Liver (tissue), 9 donors: ENCODE results near the gene ANKRD11. TPM values are rescaled to one million over a fixed set of nuclear protein-coding genes. Genes with fewer than 3 reads are reported as not detected.
"Not testable (repeated sequence)": the region's sequence is repeated elsewhere in the genome, so short reads cannot be mapped to it uniquely, and the experiment has no call there.

Experiments
- DNase-seq: peaks from one replicate; pipeline ENCODE4 v3.0.0-alpha.2; 2017; ENCODE audit warnings: low spot score
- H3K27ac ChIP-seq, 2 donors: one replicate each; pipeline ENCODE4 v1.7.0; 2013; ENCODE audit warnings: inconsistent platforms in 2 of 2, low read length in 2 of 2, control low read depth in 1 of 2, low read depth in 1 of 2, mild to moderate bottlenecking in 1 of 2
- H3K27me3 ChIP-seq, 4 donors: one replicate each; pipeline versions ENCODE4 v1.6.1 to v1.7.0; 2013; ENCODE audit warnings: low read length in 3 of 4, inconsistent platforms in 1 of 4, mild to moderate bottlenecking in 1 of 4, moderate library complexity in 1 of 4; ENCODE audit not compliant: control insufficient read depth in 4 of 4, insufficient read depth in 4 of 4
- H3K36me3 ChIP-seq, 4 donors: one replicate each; pipeline versions ENCODE4 v1.6.1 to v1.7.0; 2013; ENCODE audit warnings: low read length in 3 of 4, mild to moderate bottlenecking in 3 of 4, low read depth in 1 of 4, moderate library complexity in 1 of 4; ENCODE audit not compliant: control insufficient read depth in 4 of 4, insufficient read depth in 3 of 4
- H3K4me1 ChIP-seq, 4 donors: one replicate each; pipeline versions ENCODE4 v1.6.1 to v1.7.0; 2013; ENCODE audit warnings: low read length in 3 of 4, mild to moderate bottlenecking in 3 of 4, moderate library complexity in 1 of 4; ENCODE audit not compliant: control insufficient read depth in 4 of 4, insufficient read depth in 4 of 4
- H3K4me3 ChIP-seq, 3 donors: one replicate each; pipeline versions ENCODE4 v1.6.1 to v1.7.0; 2013; ENCODE audit warnings: low read length in 3 of 3, control low read depth in 1 of 3, low read depth in 1 of 3, mild to moderate bottlenecking in 1 of 3
- H3K9ac ChIP-seq, 2 donors: one replicate each; pipeline ENCODE4 v1.7.0; 2013; ENCODE audit warnings: low read length in 2 of 2, mild to moderate bottlenecking in 2 of 2, moderate library complexity in 2 of 2, control low read depth in 1 of 2, low read depth in 1 of 2
- H3K9me3 ChIP-seq, 4 donors: one replicate each; pipeline versions ENCODE4 v1.6.1 to v1.7.0; 2013; ENCODE audit warnings: low read length in 3 of 4; ENCODE audit not compliant: control insufficient read depth in 4 of 4
- EGR1 ChIP-seq, 2 donors: IDR thresholded peaks; 2 replicates each; pipeline ENCODE4 v1.6.1; 2016 to 2018; ENCODE audit warnings: antibody characterized with exemption in 2 of 2, low read depth in 2 of 2
- FOXA1 ChIP-seq: IDR thresholded peaks from 2 replicates; pipeline ENCODE4 v1.6.1; 2016; ENCODE audit warnings: antibody characterized with exemption
- FOXA2 ChIP-seq: IDR thresholded peaks from 2 replicates; pipeline ENCODE4 v1.6.1; 2016; ENCODE audit warnings: antibody characterized with exemption
- GABPA ChIP-seq, 2 donors: IDR thresholded peaks in 1 of 2; conservative IDR thresholded peaks in 1 of 2; 2 replicates each; pipeline ENCODE4 v1.6.1; 2016; ENCODE audit warnings: antibody characterized with exemption in 2 of 2, mild to moderate bottlenecking in 1 of 2, moderate library complexity in 1 of 2
- HNF4A ChIP-seq, 2 donors: conservative IDR thresholded peaks; 2 replicates each; pipeline ENCODE4 v1.6.1; 2016; ENCODE audit warnings: antibody characterized with exemption in 2 of 2, mild to moderate bottlenecking in 2 of 2
- HNF4G ChIP-seq: IDR thresholded peaks from 2 replicates; pipeline ENCODE4 v1.6.1; 2016; ENCODE audit warnings: antibody characterized with exemption
- JUND ChIP-seq, 2 donors: IDR thresholded peaks; 2 replicates each; pipeline ENCODE4 v1.6.1; 2016; ENCODE audit warnings: antibody characterized with exemption in 2 of 2
- NR2F2 ChIP-seq: IDR thresholded peaks from 2 replicates; pipeline ENCODE4 v1.6.1; 2016; ENCODE audit warnings: antibody characterized with exemption
- RAD21 ChIP-seq, 2 donors: IDR thresholded peaks; 2 replicates each; pipeline ENCODE4 v1.6.1; 2016; ENCODE audit warnings: antibody characterized with exemption in 2 of 2, mild to moderate bottlenecking in 2 of 2
- RXRA ChIP-seq, 2 donors: IDR thresholded peaks; 2 replicates each; pipeline ENCODE4 v1.6.1; 2017 to 2018; ENCODE audit warnings: antibody characterized with exemption in 2 of 2, mild to moderate bottlenecking in 1 of 2
- TAF1 ChIP-seq: conservative IDR thresholded peaks from 2 replicates; pipeline ENCODE4 v1.6.1; 2016; ENCODE audit warnings: antibody characterized with exemption, mild to moderate bottlenecking
- YY1 ChIP-seq: IDR thresholded peaks from 2 replicates; pipeline ENCODE4 v1.6.1; 2016; ENCODE audit warnings: antibody characterized with exemption, mild to moderate bottlenecking
- ZBTB33 ChIP-seq: IDR thresholded peaks from 2 replicates; pipeline ENCODE4 v1.6.1; 2016; ENCODE audit warnings: antibody characterized with exemption
- WGBS: extraction: QIAGEN DNeasy Blood & Tissue Kit; methylation state at CpG from one replicate; pipeline ENCODE4 v1.1.7; 2013; 5-methylcytosine and 5-hydroxymethylcytosine counted together
- polyA plus RNA-seq, 2 donors: library from polyadenylated mRNA; stranded (reverse) in 1 of 2; unstranded in 1 of 2; fragments of 200-250 nt in 1 of 2; fragments of >200 nt in 1 of 2; fragmentation: Nextera tagmentation in 1 of 2; extraction: Ambion mirVana in 1 of 2; gene quantifications; one replicate each; pipeline versions ENCODE4 v1.2.1 to v1.2.3, GENCODE V29; 2013 to 2015
- total RNA-seq, 2 donors: library from RNA; depleted of rRNA; stranded (reverse); fragments of >200 nt; gene quantifications; one replicate each; pipeline ENCODE4 v1.2.3, GENCODE V29; 2014
- TF ChIP-seq, protein P1 (sequence below): fragments of 150-350 bp; IDR thresholded peaks from 2 replicates; pipeline ENCODE4 v1.5.1; 2017; ENCODE audit warnings: improper control_type of control experiment, low read depth, low read length; ENCODE audit not compliant: missing input control
- TF ChIP-seq, protein P2 (sequence below): IDR thresholded peaks from 2 replicates; pipeline ENCODE4 v1.6.1; 2016; ENCODE audit warnings: antibody characterized with exemption, mild to moderate bottlenecking
- TF ChIP-seq, protein P3 (sequence below): IDR thresholded peaks from 2 replicates; pipeline ENCODE4 v1.6.1; 2016; ENCODE audit warnings: antibody characterized with exemption
- donor health status: healthy.
- donor health status: healthy.
- donor health status: healthy.
- donor health status: healthy.
- donor health status: healthy.

ANKRD11 gene
- total and polyA plus RNA-seq, 4 donors = 16.3 to 55.1 (median 28.0) TPM

DNA sequence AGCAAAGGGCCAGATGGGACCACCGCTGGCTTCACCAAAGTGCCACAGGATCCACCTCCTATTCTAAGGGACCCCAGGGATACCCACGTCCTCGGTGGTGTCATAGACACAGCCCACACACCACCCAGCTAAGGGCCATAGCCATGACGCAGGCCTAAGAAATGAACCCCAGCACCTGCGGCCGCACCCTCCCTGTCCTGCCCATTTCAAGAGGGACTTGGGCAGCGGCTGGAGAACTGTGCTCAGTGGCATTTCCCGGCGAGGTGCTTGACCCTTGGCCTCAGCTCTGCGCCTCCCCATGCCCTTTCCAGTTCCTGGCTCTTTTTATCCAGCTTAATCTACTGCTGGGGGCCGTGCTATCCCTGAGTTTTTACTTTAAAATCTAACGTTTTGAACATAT lies 245.6 kb downstream of the ANKRD11 start:
- Histone ChIP-seq H3K4me3 (no peak overlapping the region), H3K9me3 (peaks cover 0 to 2% (median 0%) of the 10 kb centered on the region in 4 donors), H3K27me3 (no peaks in the 10 kb centered on the region), H3K4me1 (peaks cover 9 to 13% (median 13%) of the 10 kb centered on the region in 4 donors), H3K36me3 (no peaks in the 10 kb centered on the region), H3K9ac (no peak overlapping the region), H3K27ac (no peak overlapping the region)
- no peak for DNase-seq
- no peak for TF ChIP-seq RXRA (IDR thresholded peaks at IDR 0.05)
- TF ChIP-seq GABPA (IDR thresholded peaks at IDR 0.05 in 1 of 2, conservative IDR thresholded peaks at IDR 0.05 in 1 of 2) = no peak
- TF ChIP-seq HNF4G = no peak
- TF ChIP-seq HNF4A (conservative IDR thresholded peaks at IDR 0.05) = no peak
- TF ChIP-seq FOXA1 = no peak
- TF ChIP-seq JUND (IDR thresholded peaks at IDR 0.05) = no peak
- TF ChIP-seq, protein P1, sequence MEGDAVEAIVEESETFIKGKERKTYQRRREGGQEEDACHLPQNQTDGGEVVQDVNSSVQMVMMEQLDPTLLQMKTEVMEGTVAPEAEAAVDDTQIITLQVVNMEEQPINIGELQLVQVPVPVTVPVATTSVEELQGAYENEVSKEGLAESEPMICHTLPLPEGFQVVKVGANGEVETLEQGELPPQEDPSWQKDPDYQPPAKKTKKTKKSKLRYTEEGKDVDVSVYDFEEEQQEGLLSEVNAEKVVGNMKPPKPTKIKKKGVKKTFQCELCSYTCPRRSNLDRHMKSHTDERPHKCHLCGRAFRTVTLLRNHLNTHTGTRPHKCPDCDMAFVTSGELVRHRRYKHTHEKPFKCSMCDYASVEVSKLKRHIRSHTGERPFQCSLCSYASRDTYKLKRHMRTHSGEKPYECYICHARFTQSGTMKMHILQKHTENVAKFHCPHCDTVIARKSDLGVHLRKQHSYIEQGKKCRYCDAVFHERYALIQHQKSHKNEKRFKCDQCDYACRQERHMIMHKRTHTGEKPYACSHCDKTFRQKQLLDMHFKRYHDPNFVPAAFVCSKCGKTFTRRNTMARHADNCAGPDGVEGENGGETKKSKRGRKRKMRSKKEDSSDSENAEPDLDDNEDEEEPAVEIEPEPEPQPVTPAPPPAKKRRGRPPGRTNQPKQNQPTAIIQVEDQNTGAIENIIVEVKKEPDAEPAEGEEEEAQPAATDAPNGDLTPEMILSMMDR = no peak
- TF ChIP-seq YY1 = no peak
- no peak for TF ChIP-seq NR2F2
- TF ChIP-seq, protein P2, sequence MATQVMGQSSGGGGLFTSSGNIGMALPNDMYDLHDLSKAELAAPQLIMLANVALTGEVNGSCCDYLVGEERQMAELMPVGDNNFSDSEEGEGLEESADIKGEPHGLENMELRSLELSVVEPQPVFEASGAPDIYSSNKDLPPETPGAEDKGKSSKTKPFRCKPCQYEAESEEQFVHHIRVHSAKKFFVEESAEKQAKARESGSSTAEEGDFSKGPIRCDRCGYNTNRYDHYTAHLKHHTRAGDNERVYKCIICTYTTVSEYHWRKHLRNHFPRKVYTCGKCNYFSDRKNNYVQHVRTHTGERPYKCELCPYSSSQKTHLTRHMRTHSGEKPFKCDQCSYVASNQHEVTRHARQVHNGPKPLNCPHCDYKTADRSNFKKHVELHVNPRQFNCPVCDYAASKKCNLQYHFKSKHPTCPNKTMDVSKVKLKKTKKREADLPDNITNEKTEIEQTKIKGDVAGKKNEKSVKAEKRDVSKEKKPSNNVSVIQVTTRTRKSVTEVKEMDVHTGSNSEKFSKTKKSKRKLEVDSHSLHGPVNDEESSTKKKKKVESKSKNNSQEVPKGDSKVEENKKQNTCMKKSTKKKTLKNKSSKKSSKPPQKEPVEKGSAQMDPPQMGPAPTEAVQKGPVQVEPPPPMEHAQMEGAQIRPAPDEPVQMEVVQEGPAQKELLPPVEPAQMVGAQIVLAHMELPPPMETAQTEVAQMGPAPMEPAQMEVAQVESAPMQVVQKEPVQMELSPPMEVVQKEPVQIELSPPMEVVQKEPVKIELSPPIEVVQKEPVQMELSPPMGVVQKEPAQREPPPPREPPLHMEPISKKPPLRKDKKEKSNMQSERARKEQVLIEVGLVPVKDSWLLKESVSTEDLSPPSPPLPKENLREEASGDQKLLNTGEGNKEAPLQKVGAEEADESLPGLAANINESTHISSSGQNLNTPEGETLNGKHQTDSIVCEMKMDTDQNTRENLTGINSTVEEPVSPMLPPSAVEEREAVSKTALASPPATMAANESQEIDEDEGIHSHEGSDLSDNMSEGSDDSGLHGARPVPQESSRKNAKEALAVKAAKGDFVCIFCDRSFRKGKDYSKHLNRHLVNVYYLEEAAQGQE = no peak
- TF ChIP-seq, protein P3, sequence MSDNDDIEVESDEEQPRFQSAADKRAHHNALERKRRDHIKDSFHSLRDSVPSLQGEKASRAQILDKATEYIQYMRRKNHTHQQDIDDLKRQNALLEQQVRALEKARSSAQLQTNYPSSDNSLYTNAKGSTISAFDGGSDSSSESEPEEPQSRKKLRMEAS = no peak
- no peak for TF ChIP-seq RAD21 (IDR thresholded peaks at IDR 0.05)
- TF ChIP-seq TAF1 = no peak
- WGBS = 68% methylated on average over 12 of the region's 12 CpGs

GRCh38 chr16:89244264-89244663 lies 246.1 kb downstream of the ANKRD11 start:
- H3K36me3 ChIP-seq, H3K4me3 ChIP-seq, DNase-seq, H3K27ac ChIP-seq, H3K9ac ChIP-seq, H3K27me3 ChIP-seq, H3K9me3 ChIP-seq: not testable (repeated sequence)
- H3K4me1 ChIP-seq = peaks cover 9 to 13% (median 13%) of the 10 kb centered on the region in 4 donors
- WGBS = 60% methylated on average over 13 of the region's 13 CpGs

DNA sequence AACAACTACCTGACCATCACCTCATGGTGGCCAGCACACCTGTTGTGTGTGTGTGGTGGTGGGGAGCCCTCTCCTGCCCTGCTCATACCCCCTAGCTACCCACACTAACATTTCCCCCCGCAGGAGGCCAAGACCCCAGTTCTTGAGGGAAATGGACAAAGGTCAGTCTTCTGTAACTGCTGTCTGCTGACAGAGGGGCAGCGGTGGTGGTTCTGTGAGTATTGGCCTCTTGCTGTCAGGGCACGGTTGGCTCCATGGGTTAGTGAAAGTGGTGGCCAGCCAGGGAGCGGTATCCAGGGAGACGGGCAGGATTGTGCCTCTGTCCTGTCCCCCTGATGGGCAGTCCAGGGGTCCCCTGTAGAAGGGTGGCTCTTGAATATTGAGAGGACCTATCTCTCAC lies 246.7 kb downstream of the ANKRD11 start:
- Histone ChIP-seq H3K36me3 (no peaks in the 10 kb centered on the region), H3K4me3 (no peak overlapping the region), H3K9me3 (peaks cover 0 to 2% (median 0%) of the 10 kb centered on the region in 4 donors), H3K9ac (no peak overlapping the region), H3K27ac (no peak overlapping the region), H3K4me1 (peaks cover 9 to 13% (median 13%) of the 10 kb centered on the region in 4 donors), H3K27me3 (no peaks in the 10 kb centered on the region)
- WGBS = 65% methylated on average over 5 of the region's 5 CpGs
- no peak for DNase-seq
- TF ChIP-seq JUND (IDR thresholded peaks at IDR 0.05) = no peak
- TF ChIP-seq TAF1 = no peak
- TF ChIP-seq, protein P3 = no peak
- no peak for TF ChIP-seq FOXA2
- TF ChIP-seq FOXA1 = no peak
- TF ChIP-seq HNF4A (conservative IDR thresholded peaks at IDR 0.05) = no peak
- TF ChIP-seq GABPA (IDR thresholded peaks at IDR 0.05 in 1 of 2, conservative IDR thresholded peaks at IDR 0.05 in 1 of 2) = no peak
- TF ChIP-seq YY1 = no peak
- no peak for TF ChIP-seq RXRA (IDR thresholded peaks at IDR 0.05)
- TF ChIP-seq EGR1 (IDR thresholded peaks at IDR 0.05; ENCODE audit: low read depth in 2 of 2) = no peak
- TF ChIP-seq, protein P1 = no peak
- TF ChIP-seq ZBTB33 = no peak
